Hippocampal formation (tissue), 2 donors: ENCODE results near the gene PHACTR3.

Experiments used
- DNase-seq, 2 donors: peaks; one replicate each; lab custom pipeline; 2025; lab: John Stamatoyannopoulos, UW

The PHACTR3 gene

DNA sequence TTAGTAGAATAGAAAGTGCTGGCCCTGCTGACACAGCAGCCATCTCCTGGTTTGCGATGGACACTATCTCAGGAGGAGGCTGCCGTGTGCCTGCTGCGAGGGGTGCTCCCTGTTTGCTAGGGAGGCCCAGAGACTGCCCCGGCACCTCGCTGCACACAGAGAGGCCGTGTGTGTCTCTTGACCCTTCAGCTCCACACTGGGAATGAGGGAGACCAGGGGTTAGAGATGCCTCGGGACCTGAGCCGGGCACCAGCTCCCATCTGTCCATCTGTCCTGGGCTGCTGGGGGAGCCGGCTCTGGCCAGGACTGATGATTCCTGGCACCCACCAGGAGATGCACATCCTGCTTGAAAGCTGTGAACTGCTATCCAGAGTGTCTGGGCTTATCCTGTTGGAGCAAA lies 18.2 kb downstream of the PHACTR3 start:
- DNase-seq: no peak

DNA sequence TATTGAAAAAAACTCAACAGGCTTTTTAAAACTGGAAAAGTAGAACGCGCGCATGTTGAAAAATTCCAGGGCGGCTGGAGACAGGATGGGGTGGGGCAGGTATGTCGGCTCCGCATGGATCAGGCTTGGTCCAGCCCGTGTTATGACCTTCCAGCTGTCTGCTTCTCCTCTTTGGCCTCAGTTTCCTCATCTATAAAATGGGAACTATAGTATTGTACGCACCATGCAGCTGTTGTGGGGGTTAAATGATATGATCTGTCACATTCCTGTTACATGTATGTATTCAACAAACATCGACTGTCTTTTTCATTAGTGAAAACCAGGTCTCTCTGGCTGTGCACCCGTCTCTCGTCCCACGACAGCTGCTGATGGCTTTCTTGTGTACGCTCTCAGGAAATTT lies 18.8 kb downstream of the PHACTR3 start:
- no peak for DNase-seq

DNA sequence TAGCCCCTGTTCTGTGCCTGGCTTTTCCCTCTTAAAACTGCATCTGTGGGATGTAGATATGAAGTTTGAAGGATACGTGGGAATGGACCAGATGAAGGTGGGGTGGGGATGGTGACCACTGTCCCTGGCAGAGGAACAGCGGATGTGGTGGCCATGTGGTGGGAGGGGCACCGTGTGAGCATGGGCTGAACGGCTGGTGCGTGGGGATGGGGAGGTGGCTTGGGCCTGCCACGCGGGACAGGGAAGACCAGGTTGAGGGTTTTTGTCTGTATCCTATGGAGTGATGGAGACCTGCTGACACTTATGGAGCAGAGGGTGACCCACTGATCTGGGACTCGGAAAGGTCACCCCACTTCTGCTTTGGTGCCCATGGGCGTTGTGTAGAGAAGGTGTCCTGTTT lies 19.2 kb downstream of the PHACTR3 start:
- no peak for DNase-seq

DNA sequence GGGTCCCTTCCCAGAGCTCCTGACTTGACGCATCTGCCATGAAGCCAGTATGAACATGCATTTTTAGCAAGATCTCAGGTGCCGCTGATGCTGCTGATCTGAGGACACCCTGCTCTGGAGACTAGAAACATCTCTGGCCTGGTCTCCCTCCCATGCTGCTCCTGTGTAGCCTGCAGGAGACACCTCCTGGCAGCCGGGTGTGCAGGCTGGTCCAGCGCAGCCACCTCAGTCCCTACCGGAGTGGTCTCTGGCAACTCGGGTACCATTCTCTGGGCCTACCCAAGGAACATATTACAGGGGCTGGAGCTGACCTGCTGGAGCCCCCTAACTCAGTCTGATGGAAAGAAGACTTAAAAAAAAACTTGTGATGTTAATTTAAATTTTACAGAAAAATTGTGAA lies 20.1 kb downstream of the PHACTR3 start:
- no peak for DNase-seq

DNA sequence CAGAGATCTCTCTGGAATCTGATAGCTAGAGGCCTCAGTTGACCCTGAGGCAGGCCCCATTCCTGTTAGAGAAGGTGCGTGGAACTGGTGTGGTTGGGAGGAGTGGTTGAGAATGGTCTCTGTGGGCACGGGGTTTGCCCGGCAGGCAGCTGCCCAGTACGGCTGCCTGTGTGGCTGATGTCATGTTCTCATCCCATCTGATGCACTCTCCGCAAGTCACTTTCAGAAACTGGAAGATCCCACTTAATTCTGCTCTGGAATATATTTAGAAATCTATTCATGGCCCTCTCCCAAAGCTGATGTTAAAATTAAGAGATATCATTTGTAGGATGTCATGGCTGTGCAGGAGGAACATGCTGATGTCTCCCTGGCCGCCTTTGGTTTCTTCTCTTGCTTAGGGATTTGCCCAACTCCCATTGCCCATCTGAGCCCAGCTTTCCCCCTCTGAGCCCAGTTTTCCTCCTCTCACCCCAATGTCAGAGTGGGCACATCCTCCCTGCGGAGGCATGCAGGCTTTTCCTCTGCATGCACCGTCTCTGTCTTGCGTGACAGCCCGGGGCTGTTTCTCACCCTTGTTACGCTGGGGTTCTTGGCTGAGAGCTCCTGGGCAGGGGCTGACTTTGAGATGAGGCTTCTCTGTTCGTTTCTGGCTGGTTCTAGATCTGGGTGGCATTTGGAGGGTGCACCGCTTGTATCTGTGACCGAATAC lies 21.0 kb downstream of the PHACTR3 start:
- peak in 1 of 2 donors; percentile 55 for DNase-seq

DNA sequence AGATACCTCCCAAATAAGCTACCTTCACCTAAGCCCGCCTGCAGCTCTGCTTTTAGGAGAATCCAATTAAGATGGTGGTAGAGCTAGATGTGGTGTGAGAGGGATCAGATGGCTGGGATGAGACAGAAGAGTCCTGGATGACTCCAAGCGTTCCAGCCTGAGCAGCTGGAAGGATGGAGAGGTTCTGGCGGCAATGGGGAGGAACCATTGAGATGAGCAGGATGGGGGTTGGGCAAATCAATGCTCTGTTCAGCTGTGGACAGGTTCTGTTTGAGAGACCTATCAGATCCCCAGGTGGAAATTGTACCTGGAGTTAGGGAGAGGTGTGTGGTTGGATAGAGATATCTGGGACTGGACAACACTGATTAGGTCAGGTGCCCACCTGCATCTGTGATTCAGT lies 23.0 kb downstream of the PHACTR3 start:
- DNase-seq: no peak

DNA sequence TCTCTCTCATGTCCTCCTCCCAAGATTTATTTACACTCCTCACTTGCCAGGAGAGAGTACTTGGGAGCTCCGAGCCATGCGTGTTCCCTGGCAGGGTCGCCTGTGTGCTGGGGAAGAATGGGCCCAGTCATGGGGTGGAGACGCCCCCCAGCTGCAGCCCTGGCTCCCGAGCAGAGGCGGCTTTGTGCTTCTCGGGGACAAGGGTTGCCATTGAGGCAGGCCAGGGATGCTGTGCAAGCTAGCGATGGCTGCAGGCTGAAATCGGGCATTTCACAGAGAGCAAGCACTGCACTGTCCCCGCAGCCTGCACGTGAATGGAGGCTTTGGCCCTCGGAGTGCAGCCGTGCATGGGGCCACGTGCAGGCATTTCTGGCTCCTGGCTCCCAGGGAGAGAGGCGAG lies 23.8 kb downstream of the PHACTR3 start:
- peak; percentile 95 to 97 for DNase-seq

DNA sequence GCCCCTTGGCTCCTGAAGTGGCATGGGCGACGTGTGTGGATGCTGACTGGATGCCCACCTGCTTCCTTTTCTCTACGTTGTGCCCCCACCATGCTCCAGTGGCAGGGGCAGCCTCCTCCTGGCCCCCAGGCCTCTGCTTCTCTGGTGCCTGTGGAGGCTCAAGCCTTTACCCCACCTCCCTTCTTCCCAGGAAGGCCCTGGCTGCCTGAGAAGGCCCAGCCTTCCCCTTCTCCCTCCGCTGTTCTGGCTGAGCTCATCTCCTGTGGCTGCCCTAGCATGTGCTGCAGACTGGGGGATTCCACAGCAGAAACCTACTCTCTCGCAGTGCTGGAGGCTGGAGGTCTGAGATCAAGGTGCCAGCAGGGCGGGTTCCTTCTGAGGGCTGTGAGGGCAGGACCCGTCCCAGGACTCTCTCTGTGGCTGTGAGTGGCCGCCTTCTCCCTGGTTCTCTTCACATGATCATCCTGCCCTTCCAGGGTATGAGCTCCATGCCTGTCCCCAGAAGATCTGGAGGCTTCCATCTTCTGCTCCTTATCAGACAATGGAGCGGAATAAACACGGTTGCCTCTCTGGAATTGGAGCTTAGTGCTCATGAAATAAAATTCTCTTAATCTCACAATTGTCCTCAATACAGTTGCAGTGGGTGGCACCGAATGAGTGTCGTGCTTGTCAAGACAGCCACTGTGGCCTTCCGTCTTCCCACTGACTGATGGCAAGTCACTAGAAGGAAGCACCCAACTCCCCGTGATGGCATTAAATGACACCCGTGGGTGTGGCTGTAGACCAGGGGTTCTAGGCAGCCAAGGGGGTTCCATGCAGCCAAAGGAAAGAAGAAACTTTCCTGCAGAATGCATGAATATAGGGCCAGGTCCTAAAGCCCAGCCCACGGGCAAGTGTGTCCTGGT lies 25.1 kb downstream of the PHACTR3 start:
- DNase-seq: no peak

DNA sequence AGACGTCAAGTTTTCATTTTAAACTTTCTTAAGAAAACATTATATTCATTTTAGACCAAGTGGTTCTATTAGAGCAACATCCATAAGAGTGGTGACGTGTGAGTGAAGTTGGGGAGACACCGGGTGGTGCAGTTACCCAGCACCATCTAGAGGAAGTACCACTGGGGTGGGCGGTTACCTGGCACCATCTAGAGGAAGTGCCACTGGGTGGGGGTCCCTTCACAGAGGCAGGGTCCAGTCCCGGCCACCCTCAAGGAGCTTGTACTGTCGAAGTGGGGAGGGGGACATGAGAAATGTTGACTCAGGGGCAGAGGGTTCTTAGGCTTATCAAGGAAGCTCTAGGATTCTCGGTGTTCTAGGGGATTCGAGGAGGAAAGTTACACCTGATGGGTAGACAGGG lies 26.2 kb downstream of the PHACTR3 start:
- no peak for DNase-seq

DNA sequence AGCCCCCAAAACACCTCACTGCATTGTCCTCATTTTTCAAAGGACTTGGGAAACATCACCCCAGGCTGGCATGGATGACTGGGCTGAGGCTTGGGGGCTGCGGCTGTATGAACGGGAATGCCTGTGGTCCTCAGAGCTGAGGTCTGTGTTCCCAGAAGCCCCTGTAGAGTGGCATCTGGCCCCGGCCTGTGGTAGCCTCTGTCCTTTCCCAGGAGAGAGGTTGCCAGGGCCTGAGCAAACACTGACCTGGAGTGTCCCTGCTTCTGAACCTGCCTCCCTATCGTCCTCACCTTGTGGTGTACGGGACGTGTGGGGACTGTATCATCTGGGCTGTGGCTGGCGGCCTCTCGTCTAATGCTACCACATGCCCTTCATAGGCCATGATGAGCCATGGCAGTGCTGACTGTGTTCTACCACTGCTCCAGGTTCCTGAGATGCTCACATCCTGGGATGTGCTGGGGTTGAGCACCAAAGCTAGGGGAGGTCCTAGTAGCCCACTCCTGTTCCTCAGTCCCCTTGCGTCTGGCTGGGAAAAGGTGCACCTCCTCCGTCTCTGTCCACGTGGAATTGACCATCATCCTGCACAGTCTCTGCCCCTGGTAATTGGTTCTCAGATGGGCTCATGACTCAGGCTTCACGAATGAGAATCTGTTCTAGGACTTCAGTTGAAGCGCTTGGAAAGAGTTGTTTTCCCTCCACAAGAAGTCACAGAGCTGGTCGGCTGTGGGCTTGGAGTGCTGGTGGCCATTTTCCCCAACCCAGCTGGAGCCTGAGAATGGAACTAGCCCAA lies 27.6 kb downstream of the PHACTR3 start:
- no peak for DNase-seq

DNA sequence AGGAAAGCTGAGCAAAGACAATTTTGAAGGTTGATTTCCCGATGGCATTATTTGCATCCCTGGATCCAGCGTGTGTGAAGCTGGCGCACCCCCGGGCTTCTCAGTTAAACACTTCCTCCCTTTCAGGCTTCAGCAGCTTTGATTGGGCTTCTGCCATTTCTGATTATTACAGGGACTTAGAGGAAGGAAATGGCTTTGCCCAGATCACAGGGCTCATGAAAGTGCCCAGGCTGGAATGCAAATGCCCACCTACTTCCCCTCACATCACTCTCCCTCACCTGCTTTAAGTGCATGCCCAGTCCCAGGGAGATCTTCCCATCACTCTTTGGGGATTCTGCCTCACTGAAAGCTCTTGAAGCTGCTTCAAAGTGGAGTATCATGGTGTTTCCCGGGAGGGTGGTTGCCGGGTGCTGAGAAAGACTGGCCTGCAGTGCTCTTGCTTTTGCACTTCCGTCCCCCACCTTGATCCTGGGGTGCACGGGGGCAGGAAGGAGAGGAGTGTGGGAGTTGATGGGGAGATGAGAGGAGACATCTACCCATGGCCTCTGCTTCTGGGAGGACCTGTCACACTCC lies 28.3 kb downstream of the PHACTR3 start:
- DNase-seq: peak in 1 of 2 donors; percentile 19

DNA sequence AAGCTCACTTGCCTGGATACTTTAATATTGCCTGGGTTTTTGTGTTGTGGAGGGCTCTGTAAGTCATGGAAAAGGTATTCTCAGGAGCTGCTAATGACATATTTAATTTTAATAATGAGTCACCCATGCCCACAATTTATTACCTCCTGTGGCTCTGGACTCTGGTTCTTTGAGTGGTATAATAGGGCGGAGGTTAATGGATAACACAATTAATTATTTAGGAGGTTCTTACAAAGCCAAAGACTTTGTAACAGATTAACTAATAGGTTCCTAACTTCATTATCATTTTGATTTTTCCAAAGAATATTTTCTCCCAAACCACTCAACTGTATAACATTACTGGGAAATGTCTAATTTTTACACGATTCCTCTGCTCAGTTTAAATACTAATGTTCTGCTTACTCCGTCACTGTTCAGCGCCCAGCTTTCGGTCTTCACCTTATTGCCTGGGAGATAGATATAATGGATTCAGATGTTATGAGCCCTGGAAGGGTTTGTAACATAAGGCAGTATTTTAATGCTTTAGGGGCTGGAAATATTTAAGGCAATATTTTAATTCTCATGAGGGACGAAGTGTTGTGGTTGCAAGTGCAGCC lies 29.4 kb downstream of the PHACTR3 start:
- DNase-seq: no peak

DNA sequence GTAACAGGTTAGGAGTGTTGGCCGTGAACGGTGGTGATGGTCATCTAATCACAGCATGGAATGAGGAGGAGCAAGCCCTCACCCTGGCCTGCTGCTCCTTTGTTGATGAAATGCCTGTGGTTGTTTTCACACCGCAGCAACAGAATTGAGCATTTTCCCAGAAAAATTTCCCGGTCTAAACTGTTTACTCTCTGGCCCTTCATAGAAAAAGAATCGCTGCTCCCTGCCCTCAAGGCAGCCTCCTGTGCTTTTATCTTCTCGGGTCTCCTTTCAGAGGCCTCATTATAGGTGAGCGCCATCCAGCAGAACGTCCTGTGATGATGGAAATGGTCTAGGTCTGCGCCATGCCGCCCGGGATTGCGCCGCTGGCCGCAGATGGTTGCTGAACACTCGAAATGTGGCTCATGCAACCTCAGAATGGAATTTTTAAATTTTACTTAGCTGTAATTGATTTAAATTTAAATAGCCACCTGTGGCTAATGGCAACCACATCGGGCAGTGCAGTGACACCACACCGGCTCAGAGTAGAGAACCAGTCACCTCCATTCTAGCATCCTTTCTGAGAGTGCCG lies 30.2 kb downstream of the PHACTR3 start:
- no peak for DNase-seq

DNA sequence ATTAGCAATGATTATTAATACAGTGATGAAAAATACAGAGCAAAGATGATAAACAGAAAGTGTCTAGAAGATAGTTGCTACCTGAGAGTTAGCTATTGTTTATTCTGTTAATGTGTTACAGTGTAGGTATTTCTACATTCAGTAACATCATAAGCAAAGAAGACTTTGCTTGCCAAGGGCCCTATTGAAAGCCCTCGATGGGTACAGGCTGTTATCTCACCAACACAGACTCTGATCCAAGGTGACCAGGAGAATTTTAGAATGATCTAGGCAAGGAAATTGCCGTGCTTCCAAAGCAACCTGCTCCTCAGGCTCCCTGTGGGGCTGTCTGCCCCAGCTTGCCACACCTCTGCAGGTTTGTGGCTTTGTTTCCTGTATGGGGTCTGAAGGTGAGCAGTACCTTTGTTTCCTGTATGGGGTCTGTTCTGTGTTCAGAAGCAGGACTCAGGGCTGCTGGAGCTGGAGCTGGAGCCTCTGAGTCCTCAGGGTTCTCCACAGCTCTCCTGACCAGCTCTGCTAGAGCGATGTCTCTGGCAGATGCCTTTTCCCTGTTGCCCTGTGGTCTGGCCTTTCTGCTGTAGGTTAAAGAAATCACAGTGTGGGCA lies 32.5 kb downstream of the PHACTR3 start:
- no peak for DNase-seq

DNA sequence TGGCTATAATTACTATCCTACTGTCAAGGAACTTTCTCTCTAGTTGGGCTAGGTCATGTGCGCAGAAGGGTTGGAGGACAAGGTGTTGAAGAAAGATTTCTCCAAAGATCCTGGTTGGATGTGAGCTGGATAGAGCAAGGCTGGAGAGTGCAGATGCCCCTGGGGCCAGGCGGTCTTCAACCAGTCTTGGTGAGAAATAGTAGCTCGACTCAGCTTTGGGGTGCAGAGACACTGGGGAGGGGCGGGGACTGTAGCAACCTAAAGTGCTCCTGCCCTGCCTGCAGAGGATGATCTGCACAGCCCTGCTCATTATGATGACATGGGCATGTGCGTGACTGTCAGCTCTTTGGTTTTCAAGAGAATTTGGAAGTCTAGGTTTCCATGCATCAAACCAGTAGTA lies 35.9 kb downstream of the PHACTR3 start:
- DNase-seq: no peak

DNA sequence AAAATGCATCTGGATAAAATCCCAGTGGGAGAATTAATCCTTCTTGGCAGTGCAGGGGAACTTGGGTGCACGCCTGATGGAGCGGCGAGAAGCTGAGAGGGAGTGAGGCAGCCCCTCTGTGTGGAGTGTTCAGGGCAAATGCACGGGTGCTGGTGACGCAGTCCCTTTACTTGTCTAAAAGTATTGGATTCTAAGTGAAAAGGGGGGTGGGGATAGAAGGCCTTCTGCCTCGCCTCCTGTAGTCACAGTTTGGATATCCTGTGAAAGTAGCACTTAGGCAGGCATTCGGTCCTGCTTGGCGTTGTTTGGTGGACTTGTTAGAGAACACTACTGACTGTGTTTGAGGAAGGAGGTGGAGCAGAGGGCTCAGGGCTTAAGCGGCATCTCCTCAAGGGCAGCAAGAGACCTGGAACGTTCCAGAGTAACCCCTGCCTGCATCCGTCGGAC lies 39.3 kb downstream of the PHACTR3 start:
- DNase-seq: peak; percentile 50 to 74

DNA sequence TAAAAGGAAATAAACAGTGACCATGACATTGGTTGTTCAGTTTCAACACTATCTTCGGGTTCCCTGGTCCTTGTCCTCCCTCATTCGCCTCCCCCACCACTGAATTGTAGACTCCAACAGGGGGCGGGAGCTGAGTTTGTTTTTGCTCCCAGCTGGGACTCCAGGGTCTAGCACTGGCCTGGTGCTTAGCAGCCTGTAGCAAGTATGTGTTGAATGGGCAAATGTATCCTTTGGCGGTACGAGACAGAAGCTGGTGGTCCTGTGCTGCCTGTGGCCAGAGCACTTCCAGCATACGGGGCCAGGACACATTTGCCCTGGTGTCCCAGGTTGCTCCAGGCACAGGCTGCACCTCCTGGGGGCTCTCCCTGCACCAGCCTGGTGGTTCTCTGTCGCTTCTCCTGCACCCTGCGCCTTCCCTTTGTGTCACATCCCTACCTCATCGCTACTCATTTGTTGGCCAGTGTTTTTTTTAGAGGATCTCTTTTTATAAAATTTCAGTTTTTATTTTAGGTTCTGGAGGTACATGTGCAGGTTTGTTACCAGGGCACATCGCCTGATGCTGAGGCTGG lies 40.1 kb downstream of the PHACTR3 start:
- DNase-seq: peak in 1 of 2 donors; percentile 27

DNA sequence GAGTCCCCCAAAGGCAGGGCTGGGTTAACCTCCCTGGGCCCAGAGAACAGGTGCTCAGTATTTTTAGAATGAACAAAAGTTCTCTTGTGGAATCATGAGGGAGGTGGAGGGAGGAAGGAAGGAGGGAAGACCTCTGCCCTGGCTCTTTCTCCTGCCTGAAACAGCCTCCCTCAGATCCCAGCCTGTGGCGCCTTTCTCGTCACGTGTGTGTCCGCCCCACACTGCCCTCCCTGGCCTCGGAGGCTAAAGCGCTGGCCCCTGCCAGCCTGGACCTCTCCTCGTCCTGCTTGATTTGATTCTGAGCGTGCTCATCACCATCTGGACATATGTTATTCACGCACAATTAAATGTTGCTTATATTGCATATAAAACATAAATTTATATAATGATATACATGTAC lies 40.9 kb downstream of the PHACTR3 start:
- peak; percentile 49 to 83 for DNase-seq

DNA sequence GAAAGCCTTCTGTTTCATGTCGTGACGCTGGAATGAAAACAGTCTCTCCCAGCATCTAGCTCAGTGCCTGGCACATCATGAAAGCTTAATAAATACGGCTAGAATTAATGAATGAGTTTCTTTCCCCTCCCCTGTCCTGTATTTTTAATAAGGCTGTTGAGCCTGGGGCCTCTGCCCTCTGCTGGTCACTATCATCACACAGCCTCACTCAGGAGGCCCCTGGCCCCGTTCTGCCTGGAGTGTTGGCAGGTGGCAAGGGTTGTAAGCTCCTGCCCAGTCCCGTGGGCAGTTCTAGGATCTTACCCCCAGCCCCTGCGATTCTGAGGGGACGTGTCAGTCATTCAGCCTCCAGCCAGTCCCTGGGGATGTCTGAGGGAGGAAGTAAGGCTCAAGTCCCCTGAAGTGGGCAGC lies 41.4 kb downstream of the PHACTR3 start:
- peak; percentile 50 to 89 for DNase-seq

DNA sequence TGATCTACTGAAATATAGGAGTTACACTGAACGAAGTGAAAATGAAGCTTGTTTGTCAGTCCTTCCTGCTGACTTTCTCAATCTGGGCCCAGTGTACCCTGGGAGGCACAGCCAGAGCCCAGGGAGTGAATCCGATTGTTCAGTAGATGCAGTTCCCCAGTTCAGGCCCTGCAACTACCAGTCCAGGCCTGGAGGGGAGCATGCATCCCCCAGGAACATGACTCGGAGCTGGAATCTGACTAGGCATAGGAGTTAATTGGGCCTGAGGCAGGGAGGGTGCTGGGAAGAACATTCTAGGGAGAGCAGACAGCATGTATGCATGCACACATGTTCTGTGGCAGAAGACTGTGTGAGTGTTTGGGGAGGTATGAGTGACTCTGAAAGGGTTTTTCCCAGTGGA lies 42.1 kb downstream of the PHACTR3 start:
- no peak for DNase-seq
